Activated CD8-positive, alpha-beta memory T cell treated with anti-CD3 and anti-CD28 coated beads, Interleukin-2, amount 50 U/mL, for 24 hours (primary cell): Measurements from ENCODE around the gene IL3RA.
"Not testable (repeated sequence)": the region's sequence is repeated elsewhere in the genome, so short reads cannot be mapped to it uniquely, and the experiment has no call there.

Source experiments
- DNase-seq: peaks from one replicate; pipeline ENCODE4 v3.0.0-alpha.2; 2020; ENCODE audit errors: extremely low read depth

The IL3RA gene

GRCh38 chrX:1423215-1423614 is 86.6 kb downstream of the IL3RA start:
- DNase-seq = no peak

DNA sequence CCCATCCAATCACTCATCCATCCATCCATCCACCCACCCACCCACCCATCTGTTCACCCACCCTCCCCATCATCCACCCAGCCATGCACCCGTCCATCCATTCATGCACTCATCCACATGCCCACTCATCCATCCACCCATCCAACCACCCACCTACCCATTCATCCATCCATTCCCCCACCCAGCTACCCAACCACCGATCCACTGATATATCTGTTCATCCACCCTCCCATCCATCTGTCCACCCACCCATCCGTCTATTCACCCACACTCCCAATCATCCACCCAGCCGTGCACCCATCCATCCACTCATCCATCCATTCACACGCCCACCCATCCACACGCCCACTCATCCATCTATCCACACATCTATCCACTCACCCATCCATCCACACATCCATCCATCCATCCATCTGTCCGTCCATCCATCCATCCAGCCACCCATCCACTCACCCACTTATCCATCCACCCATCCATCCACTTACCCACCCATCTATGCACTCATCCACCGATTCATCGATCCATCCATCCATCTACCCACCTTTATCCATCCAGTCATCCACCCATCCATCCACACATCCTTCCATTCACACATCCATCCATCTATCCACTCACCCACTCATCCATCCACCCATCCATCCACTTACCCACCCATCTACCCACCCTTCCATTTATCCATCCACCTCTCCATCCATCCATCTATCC is 87.7 kb downstream of the IL3RA start:
- no peak for DNase-seq

GRCh38 chrX:1425381-1425780 is 88.8 kb downstream of the IL3RA start:
- DNase-seq = no peak

DNA sequence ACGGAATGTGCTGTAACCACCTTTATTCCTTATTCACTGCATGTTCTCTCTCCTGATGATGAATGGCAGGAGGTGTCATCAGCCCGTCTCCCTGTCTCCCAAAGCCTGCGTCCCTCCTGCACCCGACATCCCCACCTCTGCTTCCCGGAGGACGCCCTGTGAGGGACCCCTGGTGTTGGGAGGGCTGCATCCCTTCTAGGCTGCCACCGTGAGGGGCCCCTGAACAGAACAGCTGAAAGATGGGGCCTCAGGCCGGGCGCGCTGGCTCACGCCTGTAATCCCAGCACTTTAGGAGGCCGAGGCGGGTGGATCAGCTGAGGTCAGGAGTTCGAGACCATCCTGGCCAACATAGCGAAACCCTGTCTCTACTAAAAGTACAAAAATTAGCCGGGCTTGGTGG is 89.7 kb downstream of the IL3RA start:
- DNase-seq = not testable (repeated sequence)

DNA sequence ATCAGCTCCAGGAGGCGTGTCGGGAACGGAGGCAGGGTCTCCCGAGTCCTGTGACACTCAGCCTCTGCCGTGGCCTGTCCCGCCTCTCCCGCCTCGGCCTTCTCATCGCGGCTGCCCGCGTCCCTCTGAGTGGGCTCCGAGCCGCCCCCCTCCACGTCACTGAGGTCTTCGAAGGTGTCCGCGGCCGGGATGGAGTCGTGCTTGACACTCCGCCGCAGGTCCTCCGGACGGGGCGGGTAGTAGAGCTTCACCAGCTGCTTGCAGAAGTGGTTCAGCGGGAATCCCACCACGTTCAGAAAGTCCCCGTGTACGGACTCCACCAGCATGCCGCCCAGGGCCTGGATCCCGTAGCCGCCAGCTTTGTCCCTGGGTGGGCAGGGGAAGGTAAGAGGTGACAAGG is 91.2 kb downstream of the IL3RA start:
- DNase-seq = no peak

GRCh38 chrX:1430451-1430850 is 93.9 kb downstream of the IL3RA start:
- DNase-seq = no peak
